Endothelial cell of umbilical vein (primary cell): ENCODE data around the gene EPB41L2. TPM values are rescaled to one million over a fixed set of nuclear protein-coding genes. Genes with fewer than 3 reads are reported as not detected.
A peak's percentile ranks its signal among the peaks of the same experiment; 100 is the strongest.

Source experiments
- BruUV-seq: library from RNA; stranded (reverse); fragments of 400-500 nt; replicated peaks from 2 replicates; lab custom pipeline; 2021; lab: Mats Ljungman, UMichigan
- CTCF ChIA-PET: fragments of 300-600, 350-600 bp; sonication (Branson Sonifier 250); formaldehyde crosslinking; loops from one replicate; lab custom pipeline; 2021; ENCODE audit warnings: antibody characterized with exemption, inconsistent platforms; lab: Charles Lee
- POLR2A ChIA-PET: fragments of 300-600, 350-600 bp; sonication (Branson Sonifier 250); formaldehyde crosslinking; loops from one replicate; lab custom pipeline; 2021; ENCODE audit warnings: antibody characterized with exemption, inconsistent platforms; lab: Charles Lee
- DNase-seq: peaks from one replicate; pipeline ENCODE4 v3.0.0-alpha.2; 2011; ENCODE audit warnings: low read depth, low spot score
- FAIRE-seq: peaks from 2 replicates; lab custom pipeline; 2011; peaks lifted over from hg19 to GRCh38; lab: Jason Lieb, UNC
- H2AFZ ChIP-seq: 2 replicates; pipeline ENCODE4 v1.6.0; 2012; ENCODE audit warnings: low read depth, low read length, control low read depth, inconsistent platforms
- H3K27ac ChIP-seq: 2 replicates; pipeline ENCODE4 v1.5.1; 2011; ENCODE audit warnings: low read depth, mild to moderate bottlenecking, control low read depth, low read length, moderate library complexity; ENCODE audit not compliant: insufficient read depth
- H3K27me3 ChIP-seq, 2 experiments: 2 replicates each; pipeline versions ENCODE4 v1.6.0 to v1.6.1; 2011; ENCODE audit warnings: low read length in 2 of 2, mixed read lengths in 1 of 2; ENCODE audit not compliant: control insufficient read depth in 2 of 2, insufficient read depth in 2 of 2
- H3K36me3 ChIP-seq, 2 experiments: 2 replicates in 1 of 2; 3 replicates in 1 of 2; pipeline ENCODE4 v1.5.1; 2011; ENCODE audit warnings: low read length in 2 of 2, mild to moderate bottlenecking in 1 of 2, moderate library complexity in 1 of 2; ENCODE audit not compliant: control insufficient read depth in 2 of 2, insufficient read depth in 2 of 2; ENCODE audit errors: extremely low read depth in 1 of 2
- H3K4me1 ChIP-seq: 3 replicates; pipeline ENCODE4 v1.5.1; 2011; ENCODE audit warnings: mild to moderate bottlenecking, low read length; ENCODE audit not compliant: control insufficient read depth, insufficient read depth; ENCODE audit errors: extremely low read depth
- H3K4me2 ChIP-seq: 2 replicates; pipeline ENCODE4 v1.6.1; 2011; ENCODE audit warnings: low read length, control low read depth, mixed read lengths; ENCODE audit not compliant: insufficient read depth
- H3K4me3 ChIP-seq, 3 experiments: fragments of 200-600 bp in 1 of 3; sonication (generic), shearing (Covaris generic) in 1 of 3; replicated peaks in 1 of 3; 2 replicates each; pipeline ENCODE4 v1.5.1; 2011 to 2016; ENCODE audit warnings: control low read depth in 3 of 3, low read length in 3 of 3, mild to moderate bottlenecking in 2 of 3, inconsistent platforms in 1 of 3, low read depth in 1 of 3, moderate library complexity in 1 of 3; ENCODE audit not compliant: insufficient read depth in 1 of 3
- H3K79me2 ChIP-seq: 2 replicates; pipeline ENCODE4 v1.6.0; 2012; ENCODE audit warnings: low read length, inconsistent platforms; ENCODE audit not compliant: control insufficient read depth, insufficient read depth
- H3K9ac ChIP-seq: replicated peaks from 2 replicates; pipeline ENCODE3; 2011; ENCODE audit warnings: low read length, control low read depth; ENCODE audit not compliant: insufficient read depth; ENCODE audit errors: extremely low read depth
- H3K9me1 ChIP-seq: replicated peaks from 3 replicates; pipeline ENCODE4 v1.6.0; 2011; ENCODE audit warnings: mild to moderate bottlenecking, low read length; ENCODE audit not compliant: control insufficient read depth, insufficient read depth; ENCODE audit errors: extremely low read depth
- H3K9me3 ChIP-seq: replicated peaks from 2 replicates; pipeline ENCODE4 v1.5.1; 2012; ENCODE audit warnings: low read length, inconsistent platforms; ENCODE audit not compliant: control insufficient read depth, insufficient read depth
- H4K20me1 ChIP-seq: replicated peaks from 2 replicates; pipeline ENCODE3; 2011; ENCODE audit warnings: mild to moderate bottlenecking, low read length; ENCODE audit not compliant: control insufficient read depth, insufficient read depth; ENCODE audit errors: extremely low read depth
- CTCF ChIP-seq, 2 donors: IDR thresholded peaks; 1 replicate in 1 of 2; 2 replicates in 1 of 2; pipeline ENCODE4 v1.5.1; 2011; ENCODE audit warnings: low read length in 2 of 2, mild to moderate bottlenecking in 2 of 2, moderate library complexity in 2 of 2, control low read depth in 1 of 2, inconsistent platforms in 1 of 2, low read depth in 1 of 2; ENCODE audit not compliant: insufficient read depth in 1 of 2; ENCODE audit errors: extremely low read depth in 1 of 2
- FOS ChIP-seq: IDR thresholded peaks from 2 replicates; pipeline ENCODE4 v1.6.1; 2011; ENCODE audit warnings: mild to moderate bottlenecking, low read length, moderate library complexity, borderline replicate concordance; ENCODE audit not compliant: insufficient read depth
- GATA2 ChIP-seq: IDR thresholded peaks from 2 replicates; pipeline ENCODE4 v1.7.0; 2011; ENCODE audit warnings: low read depth, mild to moderate bottlenecking, moderate library complexity, mixed read lengths, low read length; ENCODE audit not compliant: insufficient read length, insufficient read depth
- MYC ChIP-seq: IDR thresholded peaks from one replicate; pipeline ENCODE4 v1.6.1; 2011; ENCODE audit warnings: mild to moderate bottlenecking, low read depth, low read length
- POLR2A ChIP-seq: IDR thresholded peaks from 2 replicates; pipeline ENCODE4 v1.6.1; 2012; ENCODE audit warnings: low read depth, mild to moderate bottlenecking, control low read depth, low read length
- dilution Hi-C: fragments of 300-500 bp; cut with MboI; formaldehyde crosslinking; loops from one replicate; pipeline ENCODE4 v1.15.0; 2019; ENCODE audit warnings: low sequenced_read_pairs; ENCODE audit not compliant: extremely low pct_ligation_motif_present
- intact Hi-C: fragments of 100-400 bp; cut with micrococcal nuclease; formaldehyde crosslinking; loops from one replicate; pipeline ENCODE4 v1.10.0; 2022
- polyA plus RNA-seq, 4 experiments: library from polyadenylated mRNA; depleted of rRNA in 3 of 4; stranded (reverse) in 3 of 4; unstranded in 1 of 4; fragments of >200 nt; gene quantifications; 2 replicates each; pipeline versions ENCODE4 v1.2.1 to v1.2.3, GENCODE V29; 2011 to 2012; ENCODE audit warnings: missing spikeins in 1 of 4
- total RNA-seq: library from RNA; stranded (reverse); gene quantifications from 2 replicates; pipeline ENCODE4 v1.2.3, GENCODE V29; 2021

Gene EPB41L2
- total and polyA plus RNA-seq, 2 donors (not counting 3 experiments of a cell fraction or from before 2014, with no cell fraction given) = 26.5 to 87.7 TPM

GRCh38 chr6:131015630-131016263 lies 47.3 kb downstream of the EPB41L2 start:
- intact Hi-C loops = loop anchor here (1.0 kb wide), 1 partner anchor 9 kb away; no protein-coding TSS in a partner anchor
- Histone ChIP-seq H3K36me3 (no peaks in the 10 kb centered on the region), H3K79me2 (peaks cover 66% of the 10 kb centered on the region), H3K4me2 (no peak overlapping the region), H3K4me1 (peaks cover 38% of the 10 kb centered on the region), H3K4me3 (no peak overlapping the region), H3K27ac (peak overlapping the region; percentile 40), H4K20me1 (no peaks in the 10 kb centered on the region), H3K9me3 (no peaks in the 10 kb centered on the region), H2AFZ (no peak overlapping the region), H3K9me1 (no peaks in the 10 kb centered on the region), H3K9ac (no peak overlapping the region), H3K27me3 (no peaks in the 10 kb centered on the region)
- DNase-seq = peak; percentile 76
- no peak for TF ChIP-seq POLR2A
- no peak for TF ChIP-seq CTCF (IDR thresholded peaks at IDR 0.05; ENCODE audit: extremely low read depth in 1 of 2, insufficient read depth in 1 of 2, low read depth in 1 of 2, low read length in 2 of 2)
- no peak for TF ChIP-seq MYC
- TF ChIP-seq GATA2 = no peak
- TF ChIP-seq FOS = no peak
- CTCF ChIA-PET = interaction anchor here (1.0 to 1.3 kb wide), 6 partner anchors 13 to 101 kb away, joined by 3 read pairs; no protein-coding TSS in a partner anchor
- peak; percentile 4 for FAIRE-seq
- BruUV-seq = no TSS peak
- POLR2A ChIA-PET = interaction anchor here (0.9 kb wide), 1 partner anchor 70 kb away, joined by 3 read pairs; no protein-coding TSS in a partner anchor
- dilution Hi-C loops = no loop called here
